Left ventricle myocardium inferior (tissue), 1 donor: ENCODE measurements around the gene ABCG1. TPM values are rescaled to one million over a fixed set of nuclear protein-coding genes. Genes with fewer than 3 reads are reported as not detected.

Source experiments
- DNase-seq: peaks from one replicate; pipeline ENCODE4 v3.0.0-alpha.2; 2020
- H3K27ac ChIP-seq: fragments of 200-600 bp; replicated peaks from 2 replicates; pipeline ENCODE4 v1.8.0; 2021
- H3K27me3 ChIP-seq: fragments of 200-600 bp; 2 replicates; pipeline ENCODE4 v1.8.0; 2021; ENCODE audit warnings: low read depth
- H3K36me3 ChIP-seq: fragments of 200-600 bp; 2 replicates; pipeline ENCODE4 v1.8.0; 2021
- H3K4me1 ChIP-seq: fragments of 200-600 bp; 2 replicates; pipeline ENCODE4 v1.8.0; 2021
- H3K4me3 ChIP-seq: fragments of 200-600 bp; 2 replicates; pipeline ENCODE4 v1.8.0; 2021; ENCODE audit warnings: mild to moderate bottlenecking, moderate library complexity
- H3K9me3 ChIP-seq: fragments of 200-600 bp; replicated peaks from 2 replicates; pipeline ENCODE4 v1.8.0; 2021
- CTCF ChIP-seq: fragments of 200-600 bp; IDR thresholded peaks from 2 replicates; pipeline ENCODE4 v1.8.0; 2021; ENCODE audit warnings: antibody characterized with exemption, mild to moderate bottlenecking, borderline replicate concordance
- intact Hi-C: fragments of 100-400 bp; cut with micrococcal nuclease; formaldehyde crosslinking; loops from one replicate; pipeline ENCODE4 v1.11.0; 2022
- total RNA-seq: library from RNA; stranded (reverse); fragmentation: NEBNext Ultra II Directional; extraction: Animal tissue kit (Norgen Biotek cat#: 25700); gene quantifications from one replicate; pipeline ENCODE4 v1.2.1, GENCODE V29; 2021
- donor health status: DM: no; HTN: yes; CAD: no; lungs with severe emphysema.

Gene ABCG1
- total RNA-seq, 1 donor from 2014 or later, result 8.7 TPM

GRCh38 chr21:42247716-42248115 lies 28.8 kb downstream of the ABCG1 start:
- H3K4me3 ChIP-seq, result no peak overlapping the region
- H3K27ac ChIP-seq, result no peak overlapping the region
- no peak for TF ChIP-seq CTCF
- no peaks in the 10 kb centered on the region for H3K36me3 ChIP-seq
- no peaks in the 10 kb centered on the region for H3K27me3 ChIP-seq
- intact Hi-C loops, result no loop called here
- H3K4me1 ChIP-seq, result peaks cover 31% of the 10 kb centered on the region
- no peaks in the 10 kb centered on the region for H3K9me3 ChIP-seq
- peak; percentile 6 for DNase-seq

GRCh38 chr21:42248241-42248640 lies 29.3 kb downstream of the ABCG1 start:
- Histone ChIP-seq H3K9me3 (no peaks in the 10 kb centered on the region), H3K27ac (no peak overlapping the region), H3K4me3 (no peak overlapping the region), H3K27me3 (no peaks in the 10 kb centered on the region), H3K4me1 (peaks cover 31% of the 10 kb centered on the region), H3K36me3 (no peaks in the 10 kb centered on the region)
- DNase-seq, result no peak
- intact Hi-C loops, result no loop called here
- no peak for TF ChIP-seq CTCF

- intact Hi-C loops, result no loop called here
- TF ChIP-seq CTCF, result no peak
Observed at GRCh38 chr21:42248783-42249597, 30.1 kb downstream of the ABCG1 start.

GRCh38 chr21:42250422-42251403 lies 31.8 kb downstream of the ABCG1 start:
- no peak for DNase-seq
- Histone ChIP-seq H3K27ac (no peak overlapping the region), H3K4me3 (no peak overlapping the region), H3K36me3 (no peaks in the 10 kb centered on the region), H3K4me1 (peaks cover 28% of the 10 kb centered on the region), H3K9me3 (no peaks in the 10 kb centered on the region), H3K27me3 (no peaks in the 10 kb centered on the region)
- no peak for TF ChIP-seq CTCF
- intact Hi-C loops, result loop anchor here (10.0 kb wide), 1 partner anchor 66 kb away; no protein-coding TSS in a partner anchor

More at GRCh38 chr21:42248783-42249597, 30.1 kb downstream of the ABCG1 start:
- Histone ChIP-seq H3K36me3 (no peaks in the 10 kb centered on the region), H3K4me3 (no peak overlapping the region), H3K27me3 (no peaks in the 10 kb centered on the region), H3K27ac (no peak overlapping the region), H3K9me3 (no peaks in the 10 kb centered on the region), H3K4me1 (peaks cover 35% of the 10 kb centered on the region)
- no peak for DNase-seq

- intact Hi-C loops, result loop anchor here (10.0 kb wide), 1 partner anchor 67 kb away; no protein-coding TSS in a partner anchor
- no peak for TF ChIP-seq CTCF
- Histone ChIP-seq H3K4me3 (no peak overlapping the region), H3K36me3 (no peaks in the 10 kb centered on the region), H3K4me1 (peaks cover 25% of the 10 kb centered on the region), H3K9me3 (no peaks in the 10 kb centered on the region), H3K27ac (no peak overlapping the region), H3K27me3 (no peaks in the 10 kb centered on the region)
- peak; percentile 5 for DNase-seq
Observed at GRCh38 chr21:42251654-42252324, 32.8 kb downstream of the ABCG1 start.
